Measurements from ENCODE around the gene LGI1.
A peak's percentile ranks its signal among the peaks of the same experiment; 100 is the strongest.

Gene LGI1

GRCh38 chr10:93757801-93758507 lies at the start of gene LGI1:
LGI1 (plus strand) TSS chr10:93757936; CDS start chr10:93758145, 209 bp downstream.
- DNase-seq (ENCODE audit: low spot score) = no peak

GRCh38 chr10:93710333-93710909 lies 47.3 kb upstream of the LGI1 start:
- DNase-seq (ENCODE audit: low spot score) = no peak

- DNase-seq (ENCODE audit: low spot score) = no peak
Observed at GRCh38 chr10:93711891-93712290, 45.8 kb upstream of the LGI1 start.

GRCh38 chr10:93712593-93712992 lies 45.1 kb upstream of the LGI1 start:
- no peak for DNase-seq (ENCODE audit: low spot score)

- DNase-seq (ENCODE audit: low spot score) = no peak
Observed at GRCh38 chr10:93715345-93715744, 42.4 kb upstream of the LGI1 start.

- DNase-seq (ENCODE audit: low spot score) = no peak
Observed at GRCh38 chr10:93716766-93717165, 41.0 kb upstream of the LGI1 start.

GRCh38 chr10:93718937-93719725 lies 38.6 kb upstream of the LGI1 start:
- no peak for DNase-seq (ENCODE audit: low spot score)

GRCh38 chr10:93719901-93720300 lies 37.8 kb upstream of the LGI1 start:
- no peak for DNase-seq (ENCODE audit: low spot score)

GRCh38 chr10:93722550-93722949 lies 35.2 kb upstream of the LGI1 start:
- no peak for DNase-seq (ENCODE audit: low spot score)

GRCh38 chr10:93723153-93723552 lies 34.6 kb upstream of the LGI1 start:
- no peak for DNase-seq (ENCODE audit: low spot score)

GRCh38 chr10:93726024-93726423 lies 31.7 kb upstream of the LGI1 start:
- no peak for DNase-seq (ENCODE audit: low spot score)

- no peak for DNase-seq (ENCODE audit: low spot score)
Observed at GRCh38 chr10:93741367-93741766, 16.4 kb upstream of the LGI1 start.

- no peak for DNase-seq (ENCODE audit: low spot score)
Observed at GRCh38 chr10:93742633-93743349, 14.9 kb upstream of the LGI1 start.

- peak; percentile 72 for DNase-seq (ENCODE audit: low spot score)
Observed at GRCh38 chr10:93745408-93746065, 12.2 kb upstream of the LGI1 start.

- DNase-seq (ENCODE audit: low spot score) = peak; percentile 50
Observed at GRCh38 chr10:93746844-93747284, 10.9 kb upstream of the LGI1 start.

GRCh38 chr10:93749218-93749799 lies 8.4 kb upstream of the LGI1 start:
- no peak for DNase-seq (ENCODE audit: low spot score)

- DNase-seq (ENCODE audit: low spot score) = no peak
Observed at GRCh38 chr10:93751124-93751523, 6.6 kb upstream of the LGI1 start.

- peak; percentile 58 for DNase-seq (ENCODE audit: low spot score)
Observed at GRCh38 chr10:93751832-93752231, 5.9 kb upstream of the LGI1 start.

GRCh38 chr10:93752761-93753160 lies 5.0 kb upstream of the LGI1 start:
- DNase-seq (ENCODE audit: low spot score) = no peak

GRCh38 chr10:93753621-93754250 lies 4.0 kb upstream of the LGI1 start:
- DNase-seq (ENCODE audit: low spot score) = no peak

- DNase-seq (ENCODE audit: low spot score) = peak; percentile 59
Observed at GRCh38 chr10:93754761-93755160, 3.0 kb upstream of the LGI1 start.

Data from D341Med (cell line).